AG09319 (cell line): ENCODE data around the gene ZDHHC5.
A peak's percentile ranks its signal among the peaks of the same experiment; 100 is the strongest.

ENCODE experiments used
- DNase-seq: peaks from one replicate; pipeline ENCODE4 v3.0.0-alpha.2; 2010; ENCODE audit warnings: low read depth; ENCODE audit errors: extremely low read depth
- TF ChIP-seq, protein P1 (sequence below): IDR thresholded peaks from 2 replicates; pipeline ENCODE4 v1.5.1; 2011; ENCODE audit warnings: low read depth, mild to moderate bottlenecking, inconsistent platforms, low read length, moderate library complexity

ZDHHC5 gene

DNA sequence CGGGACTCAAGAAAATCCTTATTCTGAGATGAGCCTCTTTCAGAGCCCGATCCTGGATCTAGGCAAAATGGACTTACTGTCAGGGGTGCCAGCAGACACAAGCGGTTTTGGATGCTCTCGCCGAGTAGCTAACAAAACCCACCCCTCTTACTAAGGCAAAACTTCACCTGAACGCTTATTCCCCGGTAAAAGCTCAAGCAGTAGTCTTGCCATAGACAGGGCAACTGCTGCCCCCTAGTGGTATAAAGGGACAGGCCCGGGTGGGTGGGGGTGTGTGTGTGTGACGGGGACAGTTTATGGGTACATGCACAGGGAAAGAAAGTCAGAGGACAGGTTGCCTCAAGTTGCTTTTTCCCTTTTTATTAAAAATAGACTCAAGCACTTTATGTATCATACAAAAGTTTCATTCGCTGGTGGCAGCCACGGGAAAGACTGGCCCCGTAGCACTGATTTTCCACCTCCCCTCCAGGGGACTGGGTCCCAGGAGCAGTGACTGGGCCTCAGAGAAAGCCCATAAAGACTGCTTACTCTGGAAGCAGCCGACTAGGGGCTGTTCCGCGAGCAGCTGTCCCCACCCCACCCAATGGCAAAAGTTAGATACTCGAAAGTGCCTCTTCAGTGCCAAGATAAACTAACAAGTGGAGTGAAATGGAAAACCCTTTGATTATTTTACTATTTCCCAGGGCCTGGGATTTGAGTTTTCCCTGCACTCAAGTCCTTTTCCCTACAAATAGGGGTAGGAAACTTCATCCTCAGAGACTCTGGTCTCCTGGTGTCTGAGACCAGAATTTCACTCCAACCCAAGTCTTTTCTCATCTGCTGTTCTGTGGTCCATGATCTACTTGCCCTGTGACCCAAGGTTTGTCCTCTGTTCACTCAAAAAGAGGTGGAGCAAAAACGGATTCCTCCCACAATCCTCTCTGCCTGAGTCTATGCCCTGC is 22.9 kb upstream of the ZDHHC5 start:
- no peak for DNase-seq
- TF ChIP-seq, protein P1, sequence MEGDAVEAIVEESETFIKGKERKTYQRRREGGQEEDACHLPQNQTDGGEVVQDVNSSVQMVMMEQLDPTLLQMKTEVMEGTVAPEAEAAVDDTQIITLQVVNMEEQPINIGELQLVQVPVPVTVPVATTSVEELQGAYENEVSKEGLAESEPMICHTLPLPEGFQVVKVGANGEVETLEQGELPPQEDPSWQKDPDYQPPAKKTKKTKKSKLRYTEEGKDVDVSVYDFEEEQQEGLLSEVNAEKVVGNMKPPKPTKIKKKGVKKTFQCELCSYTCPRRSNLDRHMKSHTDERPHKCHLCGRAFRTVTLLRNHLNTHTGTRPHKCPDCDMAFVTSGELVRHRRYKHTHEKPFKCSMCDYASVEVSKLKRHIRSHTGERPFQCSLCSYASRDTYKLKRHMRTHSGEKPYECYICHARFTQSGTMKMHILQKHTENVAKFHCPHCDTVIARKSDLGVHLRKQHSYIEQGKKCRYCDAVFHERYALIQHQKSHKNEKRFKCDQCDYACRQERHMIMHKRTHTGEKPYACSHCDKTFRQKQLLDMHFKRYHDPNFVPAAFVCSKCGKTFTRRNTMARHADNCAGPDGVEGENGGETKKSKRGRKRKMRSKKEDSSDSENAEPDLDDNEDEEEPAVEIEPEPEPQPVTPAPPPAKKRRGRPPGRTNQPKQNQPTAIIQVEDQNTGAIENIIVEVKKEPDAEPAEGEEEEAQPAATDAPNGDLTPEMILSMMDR: peak; percentile 86

DNA sequence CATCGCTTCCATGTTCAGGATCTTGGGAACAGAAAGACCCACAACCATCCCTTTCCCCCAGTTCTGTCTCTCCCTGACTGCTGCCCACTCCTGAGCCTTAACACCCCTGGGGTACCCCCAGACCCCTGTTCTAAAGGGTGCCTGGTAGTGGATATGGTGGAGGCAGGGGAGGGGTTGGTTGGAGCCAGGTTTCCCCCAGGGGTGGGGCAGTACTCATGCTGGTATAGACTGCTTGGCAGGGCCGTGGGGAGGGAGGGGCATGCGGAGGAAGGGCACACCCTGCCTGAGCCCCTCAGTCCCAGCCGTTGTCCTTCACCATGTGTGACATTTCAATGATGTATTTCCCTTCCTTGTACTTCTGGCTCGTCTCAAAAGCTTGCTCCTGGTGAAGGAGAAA is 22.2 kb upstream of the ZDHHC5 start:
- TF ChIP-seq, protein P1: no peak

DNA sequence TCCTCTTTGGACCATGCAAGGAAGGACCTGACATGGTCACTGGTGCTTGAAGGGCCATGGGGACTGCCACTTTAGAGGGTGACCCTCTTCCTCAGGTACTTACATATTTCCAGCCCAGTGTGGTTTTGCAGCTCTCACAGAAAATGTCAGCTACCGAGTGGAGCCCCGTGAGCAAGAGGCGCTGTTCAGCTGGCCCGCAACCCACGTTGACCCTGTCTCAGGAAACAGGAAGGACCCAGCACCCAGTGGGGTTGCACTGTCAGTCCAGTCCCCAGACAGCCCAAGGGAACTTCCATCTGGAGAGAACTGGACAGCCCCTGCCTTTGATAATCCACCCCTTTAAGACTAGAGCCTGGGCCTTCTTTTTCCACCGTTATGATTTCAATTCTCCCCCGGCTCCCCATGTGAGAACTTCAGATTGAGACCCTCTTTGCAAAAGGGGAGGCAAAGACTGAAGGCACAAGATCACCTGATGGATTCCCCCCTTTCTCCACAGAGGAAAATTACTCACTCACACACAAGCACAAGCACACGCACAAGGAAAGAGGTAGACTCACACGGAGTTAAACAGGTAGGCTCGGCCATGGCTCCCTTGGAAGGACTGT is 21.6 kb upstream of the ZDHHC5 start:
- DNase-seq: no peak
- TF ChIP-seq, protein P1: no peak

More for the DNA sequence above, 22.2 kb upstream of the ZDHHC5 start:
- no peak for DNase-seq

DNA sequence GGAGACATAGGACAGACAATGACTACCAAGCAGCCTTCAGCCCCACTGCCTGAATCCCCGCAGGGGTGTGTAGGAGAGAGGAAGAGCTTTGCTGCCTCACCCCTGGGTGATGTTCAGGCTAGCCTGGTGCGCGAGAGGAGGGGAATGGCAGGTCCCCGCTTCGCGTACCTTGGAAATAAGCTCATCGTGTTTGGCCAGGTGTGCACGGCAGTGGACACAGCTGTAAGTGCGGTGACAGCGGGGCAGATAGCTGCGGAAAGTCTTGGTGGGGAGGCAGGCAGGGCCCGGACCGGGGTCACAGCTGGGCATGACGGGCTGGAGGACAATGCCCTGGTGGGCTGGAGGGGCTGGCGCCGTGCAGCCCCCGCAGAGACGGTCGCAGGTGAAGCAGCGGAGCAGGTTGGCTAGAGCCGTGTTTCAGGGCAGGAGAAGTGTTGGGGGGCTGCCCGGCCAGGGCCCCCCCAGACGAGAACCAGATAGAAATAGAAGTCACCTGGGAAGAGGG is 21.1 kb upstream of the ZDHHC5 start:
- TF ChIP-seq, protein P1: no peak
- DNase-seq: no peak

DNA sequence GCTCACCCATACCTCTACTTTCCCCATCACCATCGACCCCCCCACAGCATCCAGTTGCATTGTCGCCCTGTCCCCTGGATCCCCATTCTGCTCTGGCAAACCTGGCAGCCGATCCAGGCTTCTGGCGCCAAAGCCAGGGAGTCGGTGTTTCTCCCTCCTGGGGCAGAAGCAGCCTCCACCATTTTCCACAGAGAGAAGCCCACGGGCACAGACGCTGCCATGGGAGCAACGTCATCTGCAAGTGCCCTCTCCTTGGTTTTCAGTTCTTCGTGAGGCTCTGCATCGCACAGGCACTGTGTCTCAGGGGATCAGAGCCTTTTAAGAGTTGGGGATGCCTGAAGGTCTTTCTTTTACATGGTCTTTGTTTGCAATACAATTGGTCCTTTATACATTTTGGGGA is 20.5 kb upstream of the ZDHHC5 start:
- TF ChIP-seq, protein P1: no peak
- no peak for DNase-seq

DNA sequence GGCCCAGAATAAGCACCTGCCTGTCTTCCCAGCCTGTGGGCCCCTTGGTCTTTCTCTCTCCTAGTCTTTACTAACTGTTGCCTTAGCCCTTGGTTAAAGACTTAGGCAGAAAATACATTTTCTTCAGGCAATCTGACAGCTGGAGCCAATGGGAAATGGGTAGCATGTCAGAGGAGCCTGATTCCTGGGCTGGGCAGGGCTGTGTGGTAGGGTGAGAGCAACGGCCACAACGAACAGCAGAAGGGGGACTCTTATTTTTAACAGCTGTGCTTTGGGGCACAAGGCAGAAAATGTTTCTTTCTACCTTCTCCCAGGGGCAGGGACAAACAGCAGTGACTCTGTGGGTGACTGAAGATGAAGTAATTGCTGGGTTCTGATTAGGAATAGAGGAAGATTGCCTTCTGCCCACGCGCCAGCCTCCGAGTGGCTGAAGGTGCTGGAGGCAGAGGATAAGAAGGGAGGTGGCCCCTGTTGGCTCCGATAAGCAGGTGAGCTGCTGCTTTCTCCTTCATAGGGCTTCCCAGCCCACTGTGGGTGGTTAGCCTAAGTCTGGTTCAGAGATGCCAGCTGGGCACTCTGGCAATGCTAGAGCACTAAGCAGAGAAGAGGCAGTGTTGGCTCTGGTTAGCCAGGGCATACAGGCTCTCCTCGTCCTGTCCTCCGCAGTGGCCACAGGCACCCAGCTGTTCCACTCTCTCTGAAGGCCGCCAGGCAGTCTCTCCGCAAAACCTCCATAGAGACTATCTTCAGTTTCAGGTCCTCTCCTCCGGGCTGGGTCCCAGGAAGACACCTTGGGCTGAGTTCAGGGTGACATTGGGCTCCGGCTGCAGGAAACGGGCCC is 19.7 kb upstream of the ZDHHC5 start:
- no peak for DNase-seq
- TF ChIP-seq, protein P1: no peak
